GM13977 (cell line): ENCODE data around the gene KIF13A.

Experiments used
- DNase-seq: peaks from one replicate; pipeline ENCODE4 v3.0.0; 2012; ENCODE audit warnings: low spot score
- CTCF ChIP-seq: IDR thresholded peaks from 2 replicates; pipeline ENCODE4 v1.5.1; 2012; ENCODE audit warnings: mild to moderate bottlenecking, control low read depth; ENCODE audit not compliant: insufficient read depth; ENCODE audit errors: extremely low read depth, missing control alignments
- in situ Hi-C: fragments of 300-500 bp; cut with MboI; formaldehyde crosslinking; loops from one replicate; pipeline ENCODE4 v1.12.0; 2022; ENCODE audit warnings: low sequenced_read_pairs, low pct_unique_long_range_greater_than_20kb, mixed read lengths, inconsistent platforms; ENCODE audit not compliant: unreplicated experiment

KIF13A gene

GRCh38 chr6:17905611-17906592 lies 81.5 kb downstream of the KIF13A start:
- no peak for DNase-seq
- TF ChIP-seq CTCF, result no peak
- in situ Hi-C loops, result no loop called here

GRCh38 chr6:17904491-17905120 lies 82.8 kb downstream of the KIF13A start:
- no peak for TF ChIP-seq CTCF
- DNase-seq, result no peak
- in situ Hi-C loops, result no loop called here

DNA sequence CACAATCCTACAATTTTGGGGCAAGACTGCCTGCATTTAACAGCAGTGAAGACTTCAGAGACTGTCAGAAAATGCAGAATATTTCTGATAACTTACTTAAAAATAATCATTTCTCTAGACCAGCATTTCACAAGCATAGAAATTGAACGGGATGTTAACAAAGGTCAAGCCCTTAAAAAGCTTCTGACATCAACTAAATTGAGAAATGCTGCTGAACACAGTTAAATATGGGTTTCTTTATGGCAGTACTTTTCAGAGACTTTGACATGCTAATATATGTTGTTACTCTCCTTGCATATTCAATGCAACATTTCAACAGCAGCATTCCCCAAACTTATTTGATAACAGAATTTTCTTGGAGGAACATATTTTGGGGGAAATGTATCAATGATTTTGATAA lies 84.5 kb downstream of the KIF13A start:
- no peak for TF ChIP-seq CTCF
- in situ Hi-C loops, result no loop called here
- no peak for DNase-seq

- TF ChIP-seq CTCF, result no peak
- in situ Hi-C loops, result no loop called here
Measured at GRCh38 chr6:17901493-17901892, 85.9 kb downstream of the KIF13A start.

DNA sequence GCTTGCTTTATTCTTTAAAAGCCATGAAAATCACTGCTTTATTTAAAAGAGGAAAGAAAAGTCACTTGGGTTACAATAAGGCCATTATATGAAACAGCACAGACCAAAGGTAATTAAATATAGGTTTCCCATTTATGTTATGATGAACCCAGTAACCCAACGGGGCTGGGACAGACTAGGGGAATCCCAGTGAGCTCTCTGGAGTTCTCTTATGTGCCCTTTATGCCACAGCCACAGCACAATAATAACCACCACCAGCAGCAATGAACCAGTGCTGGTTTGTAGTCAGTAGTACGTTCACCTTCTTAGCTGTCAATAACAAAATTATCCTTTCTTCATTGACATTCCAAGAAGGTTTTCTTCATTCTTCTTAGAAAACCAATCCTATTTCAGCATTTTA lies 87.4 kb downstream of the KIF13A start:
- in situ Hi-C loops, result no loop called here
- no peak for DNase-seq

More at GRCh38 chr6:17901493-17901892, 85.9 kb downstream of the KIF13A start:
- no peak for DNase-seq

GRCh38 chr6:17899491-17899890 lies 87.9 kb downstream of the KIF13A start:
- in situ Hi-C loops, result no loop called here
- no peak for DNase-seq
- no peak for TF ChIP-seq CTCF

More for the DNA sequence above, 87.4 kb downstream of the KIF13A start:
- no peak for TF ChIP-seq CTCF
